ENCODE data around the gene RANBP3.

- no peak for TF ChIP-seq CTCF (IDR thresholded peaks at IDR 0.05)
- TF ChIP-seq POLR2A (IDR thresholded peaks at IDR 0.05) = no peak
These were observed 50.5 kb downstream of the RANBP3 start for GRCh38 chr19:5927441-5927821.

Measured in adrenal gland (tissue), 5 donors.